HG02885 (cell line): ENCODE results near the gene ARMCX6.
"Not testable (repeated sequence)": the region's sequence is repeated elsewhere in the genome, so short reads cannot be mapped to it uniquely, and the experiment has no call there.

Experiments used
- ATAC-seq: cut with Tn5 transposase; IDR thresholded peaks from one replicate; pipeline ENCODE4 v1.9.1; 2021; ENCODE audit warnings: mild to moderate bottlenecking; ENCODE audit not compliant: unreplicated experiment, poor library complexity

Gene ARMCX6

GRCh38 chrX:101617211-101618191 lies at the start of gene ARMCX6:
Gene ARMCX6 (minus strand): TSS chrX:101618000. CDS start chrX:101616620, 1,380 bp downstream.
- ATAC-seq = peak; percentile 93

DNA sequence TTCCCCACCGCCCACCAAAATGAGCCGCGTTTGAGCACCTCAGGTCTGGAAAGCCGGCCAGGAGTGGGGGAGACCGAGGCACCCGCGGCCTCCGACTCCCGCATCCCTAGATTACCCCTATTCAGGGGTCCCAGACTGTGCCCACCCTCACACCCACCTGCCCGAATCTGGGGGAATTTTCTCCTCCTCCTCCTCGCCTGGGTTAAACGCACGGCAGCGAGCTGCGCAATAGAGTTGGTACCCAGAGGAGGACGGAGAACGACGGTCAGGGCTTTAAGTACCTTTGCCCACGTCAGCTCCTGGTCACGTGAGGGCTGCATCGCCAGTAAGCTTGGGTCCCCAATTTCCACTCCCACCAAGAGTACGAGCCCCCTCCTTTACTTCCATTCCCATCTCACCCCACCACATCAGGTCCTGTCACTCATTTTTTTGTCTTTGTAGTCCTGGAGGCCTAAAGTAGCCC lies 41.8 kb upstream of the ARMCX6 start, which contains the start of gene ARMCX2:
ARMCX2 (minus strand) TSS at position 250 of the 463 bp plus-strand sequence. CDS start 2,262 bp downstream, outside the sequence.
- peak; percentile 76 for ATAC-seq

DNA sequence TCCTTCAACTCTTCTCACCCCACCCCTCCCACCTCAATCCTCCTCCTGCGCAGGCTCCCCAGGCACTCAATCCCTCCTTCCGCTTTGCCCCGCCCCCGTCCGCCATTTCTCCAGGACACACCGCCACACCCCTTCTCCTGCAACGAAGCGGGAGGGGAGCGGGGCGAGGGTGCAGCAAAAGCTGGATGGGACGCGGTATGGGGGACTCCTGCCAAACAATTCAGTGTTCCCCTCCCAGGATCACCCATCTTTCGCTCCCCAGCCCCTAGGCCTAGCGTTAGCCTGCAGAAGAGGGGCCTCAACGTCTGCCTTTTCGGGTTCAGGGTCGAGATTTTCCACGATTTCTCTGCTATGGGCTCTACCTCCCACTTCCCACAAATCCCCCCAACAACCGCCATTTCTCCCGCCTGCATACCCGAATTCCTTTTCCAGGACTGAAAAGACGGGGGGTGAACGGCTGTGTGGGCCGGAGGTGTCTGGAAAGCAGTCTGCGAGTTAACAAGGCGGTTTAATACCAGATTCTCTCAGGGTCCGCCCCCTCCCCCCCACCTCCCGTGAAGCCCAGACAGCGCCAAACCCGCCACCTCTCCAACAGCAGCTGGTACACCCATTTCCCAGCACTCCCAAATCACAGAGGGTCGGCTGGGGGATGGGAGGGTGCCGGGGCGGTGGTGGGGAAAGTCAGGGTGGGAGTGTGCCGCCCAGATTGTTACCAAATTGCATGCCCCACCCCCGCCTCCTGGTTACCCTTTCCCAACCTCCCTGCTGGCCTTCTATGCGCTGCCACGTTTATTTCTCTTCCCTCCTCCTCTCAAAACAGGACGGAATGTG lies 41.1 kb upstream of the ARMCX6 start:
- ATAC-seq = peak; percentile 63

GRCh38 chrX:101657495-101657894 lies 39.7 kb upstream of the ARMCX6 start:
- no peak for ATAC-seq

- no peak for ATAC-seq
Observed at GRCh38 chrX:101656817-101657216, 39.0 kb upstream of the ARMCX6 start.

GRCh38 chrX:101655534-101655933 lies 37.7 kb upstream of the ARMCX6 start:
- no peak for ATAC-seq

- ATAC-seq = not testable (repeated sequence)
Observed at GRCh38 chrX:101647716-101648115, 29.9 kb upstream of the ARMCX6 start.

DNA sequence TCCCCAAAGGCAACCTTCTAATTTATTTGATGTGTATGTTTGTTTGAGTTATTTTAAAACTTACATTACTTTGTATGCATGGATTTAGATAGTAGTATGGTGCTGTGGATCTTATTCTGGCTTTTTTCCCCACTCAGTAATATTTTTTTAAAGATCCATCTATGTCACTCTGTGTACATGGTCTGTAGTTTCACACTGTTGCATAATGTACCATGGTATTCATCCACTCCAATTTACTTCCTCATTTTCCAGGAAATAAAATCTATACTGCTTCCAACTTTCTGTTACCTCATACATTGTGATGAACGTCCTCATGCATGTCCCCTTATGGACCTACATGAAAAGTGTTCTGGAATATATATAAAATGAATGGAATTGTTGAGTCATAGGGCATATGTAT lies 24.3 kb upstream of the ARMCX6 start:
- no peak for ATAC-seq

GRCh38 chrX:101639583-101639982 lies 21.8 kb upstream of the ARMCX6 start:
- no peak for ATAC-seq

DNA sequence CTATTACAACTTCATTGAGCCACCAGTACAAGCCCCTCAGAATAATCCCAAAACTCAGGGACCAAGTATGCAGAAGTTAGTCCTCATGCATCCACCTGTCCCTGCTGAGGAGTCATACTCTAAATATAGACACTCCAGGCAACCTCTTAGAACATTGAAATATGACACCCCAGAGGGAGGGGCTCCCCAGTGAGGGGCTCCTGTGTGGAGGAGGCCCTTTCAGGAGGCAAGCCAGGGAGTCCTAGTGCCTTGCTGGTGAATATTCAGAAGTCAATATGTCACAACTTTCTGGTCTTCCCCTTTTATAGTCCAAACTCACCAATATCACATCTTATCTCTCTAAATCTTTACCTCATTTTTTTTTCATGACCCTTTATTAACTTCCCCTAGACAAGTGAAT lies 1.6 kb upstream of the ARMCX6 start:
- ATAC-seq = no peak

DNA sequence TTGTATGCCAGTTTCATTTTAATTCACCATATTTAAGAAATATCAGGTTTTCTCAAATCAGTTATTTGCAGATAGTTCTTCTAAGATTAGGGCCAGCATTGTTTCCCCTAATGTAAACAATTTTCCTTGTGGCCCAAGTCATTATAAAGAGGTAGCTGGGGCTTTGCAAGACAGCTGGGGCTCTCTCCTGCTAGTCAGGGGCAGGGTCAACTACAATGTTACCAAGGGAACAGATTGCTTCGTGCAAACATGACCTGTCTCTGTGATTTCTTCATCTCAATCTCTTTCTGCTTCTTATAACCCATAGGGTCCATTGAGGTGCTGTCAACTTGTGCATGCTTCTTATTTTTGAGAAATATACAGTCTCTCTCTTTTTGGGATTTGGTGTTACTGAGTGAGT lies 12.1 kb downstream of the ARMCX6 start:
- no peak for ATAC-seq

- no peak for ATAC-seq
Observed at GRCh38 chrX:101605146-101605545, 12.7 kb downstream of the ARMCX6 start.

DNA sequence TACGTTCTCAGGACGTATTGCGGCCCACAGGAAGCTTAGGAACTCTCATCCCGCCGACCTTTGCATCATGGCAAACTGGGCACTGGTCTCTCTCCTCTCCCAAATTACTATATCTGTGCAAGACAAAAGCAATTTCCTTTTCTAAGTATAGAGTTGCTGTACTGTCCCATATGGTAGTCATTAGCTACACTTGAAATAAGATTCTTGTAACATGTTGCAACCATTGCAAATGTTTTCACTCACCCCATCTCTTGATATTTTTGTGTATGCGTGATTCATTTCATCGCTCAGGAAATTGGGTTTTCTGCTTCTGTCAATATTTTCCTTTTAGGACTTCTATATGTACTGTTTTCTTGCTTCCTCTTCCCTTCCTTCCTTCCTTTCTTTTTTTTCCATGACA lies 15.7 kb downstream of the ARMCX6 start:
- no peak for ATAC-seq

DNA sequence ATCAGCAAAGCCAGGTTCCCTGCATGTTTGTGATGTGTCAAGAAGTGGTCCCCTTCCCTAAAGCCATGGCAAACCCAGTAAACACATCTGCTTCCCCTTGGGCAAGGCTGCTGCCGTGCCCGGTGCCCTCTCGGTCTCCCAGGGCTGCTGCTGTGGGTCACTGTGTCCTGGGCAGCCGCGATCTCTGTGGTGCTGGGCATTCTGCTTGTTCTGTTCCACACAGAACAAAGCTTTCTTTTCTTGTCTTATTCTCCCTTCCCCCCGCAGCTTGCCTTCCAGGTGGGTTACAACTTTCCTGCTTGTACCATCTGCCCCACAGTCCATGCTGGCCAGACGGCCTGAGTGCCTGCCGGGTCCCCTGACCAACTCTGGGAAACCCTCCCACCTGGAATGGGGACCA lies 18.2 kb downstream of the ARMCX6 start:
- ATAC-seq = not testable (repeated sequence)

DNA sequence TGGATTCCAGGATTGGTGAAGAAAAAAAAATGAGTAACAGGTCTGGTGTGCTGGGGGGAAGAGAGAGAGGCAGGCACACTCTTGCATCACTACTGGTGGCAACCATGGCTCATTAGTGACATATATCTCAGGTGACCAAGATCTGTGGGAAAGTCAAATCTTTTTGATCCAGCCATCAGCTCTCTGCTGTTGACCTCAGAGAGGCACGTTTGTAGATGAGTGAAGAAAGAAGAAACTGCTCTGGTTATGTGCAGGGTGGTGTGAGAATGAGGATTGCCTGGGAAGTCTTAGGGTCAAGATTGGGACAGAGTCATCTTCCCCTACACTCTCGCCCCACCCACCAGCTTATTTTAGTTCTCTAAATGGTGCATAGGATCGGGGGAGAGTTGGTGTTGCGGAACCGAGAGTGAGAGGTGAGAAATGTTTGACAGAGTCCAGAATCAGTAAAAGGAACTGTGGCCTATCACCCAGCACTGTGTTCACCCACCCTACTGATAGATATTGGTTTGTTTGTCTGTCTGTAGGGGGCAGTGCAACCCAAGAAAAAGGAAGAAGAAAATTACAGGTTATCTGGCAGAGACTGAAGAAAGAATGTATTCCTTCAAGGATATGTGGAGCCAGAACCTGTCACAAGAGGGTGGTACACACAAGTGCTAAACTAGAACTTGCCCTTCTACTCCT lies 21.9 kb downstream of the ARMCX6 start:
- ATAC-seq = peak; percentile 95
